Myocyte (in vitro differentiated cells): ENCODE measurements around the gene STRBP. TPM values are rescaled to one million over a fixed set of nuclear protein-coding genes. Genes with fewer than 3 reads are reported as not detected.

Source experiments
- DNase-seq: peaks from one replicate; pipeline ENCODE4 v3.0.0-alpha.2; 2012; ENCODE audit warnings: low read depth
- microRNA counts: library from miRNA; unstranded; fragments of <30 nt; microRNA quantifications from one replicate; lab custom pipeline; 2016
- total RNA-seq: library from RNA; depleted of rRNA; stranded (reverse); fragments of >200 nt; gene quantifications from 2 replicates; pipeline ENCODE4 v1.2.3, GENCODE V29; 2014

Gene STRBP
- total RNA-seq, 1 donor from 2014 or later: 2.3 TPM

DNA sequence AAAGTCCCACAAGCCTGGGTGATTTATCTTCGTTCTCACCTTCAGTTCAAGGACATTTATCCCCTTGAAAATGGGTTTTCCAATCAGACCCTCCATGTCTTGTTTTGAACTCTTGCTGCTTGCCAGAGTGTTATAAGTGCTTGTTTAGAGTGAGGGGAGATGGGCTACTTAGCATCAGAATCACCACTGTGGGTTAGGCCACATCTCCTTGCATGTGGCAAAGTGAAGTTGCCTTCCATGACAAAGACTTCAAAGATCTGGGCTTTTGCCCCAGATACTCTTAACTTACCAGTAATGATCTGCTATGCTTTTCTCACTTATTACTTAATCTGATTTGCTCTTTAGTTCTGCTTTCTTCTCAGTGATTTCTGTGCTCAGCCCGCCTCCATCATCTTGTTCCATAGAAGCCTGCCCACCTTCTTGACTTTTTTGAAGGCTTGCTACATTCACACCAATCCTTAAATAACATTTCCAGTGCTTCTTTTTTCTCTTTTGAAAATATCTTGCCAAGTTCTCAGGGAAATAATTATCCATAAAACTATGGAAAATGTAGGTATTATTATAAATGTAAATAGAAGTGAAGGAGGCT is 195.9 kb downstream of the STRBP start:
- DNase-seq: no peak

MicroRNA genes within 50 kb of the gene (microRNA counts, 767-probe panel; counts per million panel counts)
- microRNA hsa-miR-600 (lab: Ali Mortazavi, UCI): not detected

Other genes starting within 250 kb of the STRBP start
- 0.42 TPM in 1 of 2 replicates, not detected in the other for gene GPR21, start 234.9 kb downstream of the STRBP start, total RNA-seq
- gene CRB2, start 87.6 kb upstream of the STRBP start, total RNA-seq: not detected in 2 replicates